SU-DHL-6 (cell line): Measurements from ENCODE around the gene LOXHD1.

Experiments
- H2AFZ ChIP-seq: fragments of 200-600 bp; sonication (generic); 2 replicates; pipeline ENCODE4 v1.6.1; 2014; ENCODE audit warnings: low read depth, mild to moderate bottlenecking, moderate library complexity, mixed read lengths, antibody characterized with exemption, low read length; ENCODE audit not compliant: severe bottlenecking
- H3F3A ChIP-seq: fragments of 200-600 bp; shearing (Covaris generic); 2 replicates; pipeline ENCODE4 v1.6.0; 2016; ENCODE audit warnings: antibody characterized with exemption, mild to moderate bottlenecking; ENCODE audit not compliant: insufficient read depth
- H3K27ac ChIP-seq: fragments of 200-600 bp; sonication (generic); 2 replicates; pipeline ENCODE4 v1.5.1; 2016; ENCODE audit warnings: low read depth, mild to moderate bottlenecking, low read length, moderate library complexity, mixed read lengths
- H3K27me3 ChIP-seq: fragments of 200-600 bp; sonication (generic), shearing (Covaris generic); 2 replicates; pipeline ENCODE4 v1.6.0; 2014; ENCODE audit warnings: mild to moderate bottlenecking, low read length
- H3K36me3 ChIP-seq: fragments of 200-600 bp; sonication (generic); 2 replicates; pipeline ENCODE4 v1.6.1; 2014; ENCODE audit warnings: mild to moderate bottlenecking, low read length, mixed read lengths
- H3K4me2 ChIP-seq: fragments of 300-600, 200-600 bp; shearing (Covaris generic), sonication (generic); 2 replicates; pipeline ENCODE4 v1.6.0; 2014; ENCODE audit warnings: low read length, low read depth, mild to moderate bottlenecking; ENCODE audit not compliant: poor library complexity, severe bottlenecking
- H3K4me3 ChIP-seq: fragments of 200-600 bp; sonication (generic); 2 replicates; pipeline ENCODE4 v1.5.1; 2014; ENCODE audit warnings: antibody characterized with exemption, low read length, mild to moderate bottlenecking, mixed read lengths; ENCODE audit not compliant: insufficient read depth, poor library complexity, severe bottlenecking
- H3K79me2 ChIP-seq: fragments of 200-600 bp; sonication (generic); 2 replicates; pipeline ENCODE4 v1.6.1; 2014; ENCODE audit warnings: mild to moderate bottlenecking, low read length, moderate library complexity; ENCODE audit not compliant: insufficient read depth
- H3K9ac ChIP-seq: fragments of 200-600 bp; sonication (generic); 2 replicates; pipeline ENCODE4 v1.7.0; 2014; ENCODE audit warnings: mild to moderate bottlenecking, low read length
- H3K9me2 ChIP-seq: fragments of 200-600 bp; sonication (generic); replicated peaks from 2 replicates; pipeline ENCODE4 v1.6.1; 2014; ENCODE audit warnings: low read length; ENCODE audit not compliant: insufficient read depth
- H3K9me3 ChIP-seq: fragments of 200-600 bp; sonication (generic); 2 replicates; pipeline ENCODE4 v1.6.1; 2014; ENCODE audit warnings: low read length, mixed read lengths; ENCODE audit not compliant: insufficient read depth
- H4K20me1 ChIP-seq: fragments of 200-600 bp; sonication (generic); 2 replicates; pipeline ENCODE4 v1.6.1; 2014; ENCODE audit warnings: low read depth, mild to moderate bottlenecking, antibody characterized with exemption, low read length, moderate library complexity, mixed read lengths
- CTCF ChIP-seq: fragments of 200-600 bp; sonication (generic); IDR thresholded peaks from one replicate; pipeline ENCODE4 v1.5.1; 2017; ENCODE audit warnings: antibody characterized with exemption, mild to moderate bottlenecking, low read length, moderate library complexity; ENCODE audit not compliant: insufficient read depth, poor library complexity, severe bottlenecking
- EZH2phosphoT487 ChIP-seq: fragments of 200-600 bp; sonication (generic), shearing (Covaris generic); conservative IDR thresholded peaks from 2 replicates; pipeline ENCODE4 v1.6.1; 2018; ENCODE audit warnings: mild to moderate bottlenecking, antibody characterized with exemption, low read length, moderate library complexity, mixed read lengths

The LOXHD1 gene

GRCh38 chr18:46459789-46460455 lies 197.1 kb downstream of the LOXHD1 start:
- Histone ChIP-seq H3K4me3 (no peak overlapping the region), H3F3A (no peaks in the 10 kb centered on the region), H3K9me2 (no peaks in the 10 kb centered on the region), H3K27me3 (no peaks in the 10 kb centered on the region), H3K27ac (no peak overlapping the region), H3K9ac (no peak overlapping the region), H4K20me1 (no peaks in the 10 kb centered on the region), H3K4me2 (no peak overlapping the region), H3K36me3 (no peaks in the 10 kb centered on the region), H3K79me2 (no peaks in the 10 kb centered on the region), H3K9me3 (no peaks in the 10 kb centered on the region), H2AFZ (no peak overlapping the region)
- TF ChIP-seq EZH2phosphoT487 = no peak
- TF ChIP-seq CTCF = no peak

GRCh38 chr18:46458472-46458871 lies 198.5 kb downstream of the LOXHD1 start:
- H3K79me2 ChIP-seq = no peaks in the 10 kb centered on the region
- H3K27ac ChIP-seq = no peak overlapping the region
- no peaks in the 10 kb centered on the region for H3K9me2 ChIP-seq
- no peaks in the 10 kb centered on the region for H3K36me3 ChIP-seq
- H3K9me3 ChIP-seq = no peaks in the 10 kb centered on the region
- H2AFZ ChIP-seq = no peak overlapping the region
- no peak overlapping the region for H3K4me2 ChIP-seq
- no peak overlapping the region for H3K9ac ChIP-seq
- TF ChIP-seq EZH2phosphoT487 (no peak), CTCF (no peak)
- H3F3A ChIP-seq = no peaks in the 10 kb centered on the region
- H3K27me3 ChIP-seq = no peaks in the 10 kb centered on the region
- no peak overlapping the region for H3K4me3 ChIP-seq
- no peaks in the 10 kb centered on the region for H4K20me1 ChIP-seq

GRCh38 chr18:46456691-46457090 lies 200.3 kb downstream of the LOXHD1 start:
- Histone ChIP-seq H3K36me3 (no peaks in the 10 kb centered on the region), H3K9ac (no peak overlapping the region)

More at GRCh38 chr18:46456691-46457090, 200.3 kb downstream of the LOXHD1 start:
- Histone ChIP-seq H3K4me3 (no peak overlapping the region), H3K27ac (no peak overlapping the region), H3K9me3 (no peaks in the 10 kb centered on the region), H2AFZ (no peak overlapping the region), H4K20me1 (no peaks in the 10 kb centered on the region), H3K4me2 (no peak overlapping the region), H3F3A (no peaks in the 10 kb centered on the region), H3K9me2 (no peaks in the 10 kb centered on the region), H3K79me2 (no peaks in the 10 kb centered on the region), H3K27me3 (0 out of 2 replicates have a peak, but pooled peaks cover 3% of the 10 kb centered on the region)
- TF ChIP-seq CTCF = no peak
- no peak for TF ChIP-seq EZH2phosphoT487
